HG03064 (cell line): ENCODE measurements around the gene PANX2.
"Not testable (repeated sequence)": the region's sequence is repeated elsewhere in the genome, so short reads cannot be mapped to it uniquely, and the experiment has no call there.

ENCODE experiments used
- ATAC-seq: cut with Tn5 transposase; IDR thresholded peaks from one replicate; pipeline ENCODE4 v1.9.1; 2021; ENCODE audit warnings: low read depth; ENCODE audit not compliant: unreplicated experiment

PANX2 gene

DNA sequence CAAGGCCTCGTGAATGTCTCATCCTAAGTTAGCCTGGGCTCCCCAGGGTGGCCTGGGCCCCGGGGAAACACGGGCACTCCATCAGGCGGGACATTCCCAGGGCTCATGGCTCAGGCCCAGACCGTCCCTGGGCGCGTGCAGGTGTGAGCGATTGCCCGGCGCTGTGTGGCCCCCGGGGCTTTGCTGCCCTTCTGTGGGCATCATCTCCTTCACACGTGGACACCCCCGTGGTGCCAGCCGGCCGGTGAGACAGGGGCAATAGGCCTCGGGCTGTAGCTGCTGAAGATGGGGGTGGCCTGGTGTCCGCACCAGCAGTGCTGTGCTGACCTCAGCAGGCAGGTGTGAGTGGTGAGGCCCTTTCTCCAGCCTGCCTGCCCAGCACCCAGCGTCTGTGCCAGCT lies 25.7 kb downstream of the PANX2 start:
- ATAC-seq: no peak

DNA sequence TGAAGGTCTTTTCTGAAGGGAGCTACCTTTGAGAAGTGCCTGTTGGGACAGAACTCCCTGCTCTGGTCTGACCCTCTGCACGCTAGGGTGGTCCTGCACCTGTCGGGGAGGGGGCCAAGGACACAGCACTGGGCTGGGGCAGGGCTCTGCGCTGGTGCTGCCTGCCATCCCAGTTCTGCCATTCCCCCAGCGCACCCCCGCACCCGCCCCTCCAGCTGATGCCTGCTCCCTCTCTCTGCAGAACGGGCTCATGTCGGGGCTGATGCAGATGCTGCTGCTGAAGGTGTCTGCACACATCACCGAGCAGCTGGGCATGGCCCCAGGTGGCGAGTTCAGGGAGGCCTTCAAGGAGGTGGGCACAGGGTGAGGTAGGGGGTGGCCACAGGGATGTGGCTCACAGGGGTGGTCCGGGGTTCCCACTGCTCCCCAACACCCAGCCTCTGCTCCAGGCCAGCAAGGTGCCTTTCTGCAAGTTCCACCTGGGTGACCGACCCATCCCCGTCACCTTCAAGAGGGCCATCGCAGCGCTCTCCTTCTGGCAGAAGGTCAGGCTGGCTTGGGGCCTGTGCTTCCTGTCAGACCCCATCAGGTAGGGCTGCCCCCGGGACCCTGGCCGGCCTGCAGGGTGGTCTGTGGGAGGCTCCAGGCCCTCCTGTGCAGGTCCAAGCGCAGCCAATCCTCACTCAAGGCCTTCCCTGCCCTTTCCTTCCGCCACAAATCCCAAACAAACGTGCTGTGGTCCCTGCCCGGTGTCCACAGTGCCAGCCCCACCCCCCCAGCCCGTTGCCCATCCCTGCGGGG lies 26.7 kb downstream of the PANX2 start:
- no peak for ATAC-seq

DNA sequence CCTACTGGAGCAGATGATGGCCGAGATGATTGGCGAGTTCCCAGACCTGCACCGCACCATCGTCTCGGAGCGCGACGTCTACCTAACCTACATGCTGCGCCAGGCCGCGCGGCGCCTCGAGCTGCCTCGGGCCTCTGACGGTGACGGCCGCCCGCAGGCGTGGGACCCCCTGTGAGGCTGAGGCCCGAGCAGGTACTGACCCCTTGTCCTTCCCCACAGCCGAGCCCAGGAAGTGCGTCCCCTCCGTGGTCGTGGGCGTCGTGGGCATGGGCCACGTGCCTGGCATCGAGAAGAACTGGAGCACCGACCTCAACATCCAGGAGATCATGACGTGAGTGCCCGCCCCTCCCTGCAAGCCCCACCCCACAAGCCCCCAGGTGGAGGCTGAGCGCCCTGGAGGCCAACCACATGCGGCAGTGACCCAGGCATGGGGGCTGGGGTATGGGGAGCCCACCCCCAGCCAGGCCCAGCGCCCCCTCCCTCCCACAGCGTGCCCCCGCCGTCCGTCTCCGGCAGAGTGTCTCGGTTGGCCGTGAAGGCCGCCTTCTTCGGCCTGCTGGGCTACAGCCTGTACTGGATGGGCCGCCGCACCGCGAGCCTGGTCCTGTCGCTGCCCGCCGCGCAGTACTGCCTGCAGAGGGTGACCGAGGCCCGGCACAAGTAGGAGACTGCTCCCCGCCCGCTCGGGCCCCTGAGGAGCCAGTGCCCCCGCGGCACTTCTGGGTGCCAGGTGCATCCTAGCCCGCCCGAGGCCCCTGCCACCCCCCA lies 27.5 kb downstream of the PANX2 start:
- no peak for ATAC-seq

DNA sequence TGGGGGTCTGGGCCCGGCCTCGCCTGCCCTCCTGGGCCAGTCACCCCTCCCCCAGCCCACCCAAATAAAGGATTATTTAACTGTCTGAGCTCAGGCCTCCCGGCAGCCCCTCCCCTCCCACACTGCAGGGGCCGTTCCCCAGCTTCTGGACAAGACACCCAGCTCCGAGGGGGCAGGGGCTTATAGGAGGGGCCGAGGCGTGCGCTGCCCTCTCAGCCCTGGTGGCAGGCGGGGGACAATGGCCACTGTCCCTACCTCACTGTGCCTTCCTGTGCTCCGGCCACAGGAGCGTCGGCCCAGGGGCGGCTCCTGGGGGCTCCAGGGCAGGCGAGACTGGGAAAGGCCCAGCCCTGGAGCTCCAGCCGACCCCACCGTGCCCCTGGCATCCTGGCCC lies 28.1 kb downstream of the PANX2 start:
- ATAC-seq: no peak

DNA sequence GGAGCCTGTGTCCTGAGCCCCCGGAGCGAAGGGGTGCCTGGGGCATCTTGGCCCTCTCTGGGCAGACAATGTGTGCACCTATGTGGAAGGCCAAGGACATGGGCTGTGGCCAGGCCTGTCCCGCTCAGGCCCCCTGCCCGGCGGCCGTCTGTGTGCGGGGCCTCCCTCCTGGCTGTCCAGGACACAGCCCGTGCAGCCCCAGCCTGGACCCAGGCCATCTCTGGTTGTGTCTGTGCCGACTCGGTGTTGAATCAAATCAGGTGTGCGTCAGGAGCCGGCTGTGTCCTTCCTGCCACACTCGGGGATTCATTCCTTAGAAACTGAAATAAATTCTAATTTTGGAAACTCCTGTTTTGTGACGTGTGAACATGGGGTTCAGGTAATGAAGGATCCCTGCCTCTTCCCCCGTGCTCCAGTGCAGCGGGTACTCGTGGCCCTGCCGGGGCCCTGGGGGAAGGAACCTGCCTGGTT lies 28.8 kb downstream of the PANX2 start:
- no peak for ATAC-seq

DNA sequence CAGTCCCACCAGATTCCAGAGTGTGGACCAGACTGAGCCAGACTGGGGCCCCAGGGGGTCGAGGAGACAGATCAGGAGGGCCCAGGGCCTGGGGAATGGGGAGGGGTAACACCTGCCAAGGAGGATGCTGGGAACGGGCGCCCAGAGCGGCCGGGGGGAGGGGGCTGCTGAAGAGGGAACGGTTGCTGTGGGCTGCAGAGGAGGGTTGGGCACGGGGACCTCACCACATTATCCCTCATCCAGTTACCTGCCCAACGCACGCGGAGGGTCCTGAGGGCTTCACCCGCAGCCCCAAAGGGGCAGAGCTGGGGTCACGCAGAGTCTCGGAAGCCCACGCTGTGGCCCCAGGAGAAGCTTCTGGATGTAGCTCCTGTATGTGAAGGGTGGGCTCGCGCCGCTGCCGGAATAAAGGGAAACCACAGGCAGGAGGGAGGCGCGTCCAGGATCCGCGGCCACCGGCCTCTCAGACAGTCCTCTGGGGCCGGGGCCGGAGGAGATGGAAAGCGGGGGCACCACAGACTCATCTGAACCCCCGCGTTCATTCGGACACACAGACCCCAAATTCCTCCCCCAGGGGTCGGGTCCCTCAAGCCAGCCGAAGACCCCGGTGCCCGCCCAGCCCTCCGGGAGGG lies 29.4 kb downstream of the PANX2 start:
- peak; percentile 17 for ATAC-seq

DNA sequence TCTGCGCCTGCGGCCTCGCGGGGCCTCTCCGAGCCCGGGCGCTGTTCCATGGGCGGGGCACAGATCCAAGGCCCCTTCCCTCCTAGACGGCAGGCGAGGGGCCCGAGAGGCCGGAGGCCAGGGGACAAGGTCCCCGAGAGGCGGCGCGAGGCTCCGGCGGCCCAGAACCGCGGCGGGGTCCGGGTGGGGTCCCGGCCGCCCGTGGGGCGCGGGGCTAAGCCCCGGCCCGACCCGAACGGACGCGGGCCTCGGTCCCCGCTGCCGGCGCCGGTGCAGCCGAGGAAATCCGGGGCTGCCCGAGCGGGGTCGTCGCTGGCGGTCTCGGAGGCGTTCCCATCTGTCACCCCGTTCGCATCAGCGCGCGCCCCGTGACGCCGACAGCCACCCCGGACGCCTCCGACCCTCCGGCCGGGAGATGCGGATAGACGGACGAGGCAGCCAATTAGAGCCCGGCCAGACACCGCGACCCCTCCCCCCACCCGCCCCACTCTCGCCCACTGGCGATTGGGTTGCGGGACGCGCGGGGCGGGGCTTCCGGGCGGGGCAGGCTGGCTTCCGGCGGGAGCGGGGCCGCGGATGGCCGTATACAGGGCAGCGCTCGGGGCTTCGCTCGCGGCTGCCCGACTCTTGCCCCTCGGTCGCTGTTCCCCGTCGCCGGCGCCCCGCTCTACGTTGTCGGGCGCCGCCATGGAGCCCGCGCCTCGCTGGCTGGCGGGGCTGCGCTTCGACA lies 30.1 kb downstream of the PANX2 start, which contains the start of gene SELENOO:
Gene SELENOO (plus strand): TSS at position 551 of the 730 bp plus-strand sequence. CDS start 26 bp downstream, at position 577.
- ATAC-seq: peak; percentile 58

DNA sequence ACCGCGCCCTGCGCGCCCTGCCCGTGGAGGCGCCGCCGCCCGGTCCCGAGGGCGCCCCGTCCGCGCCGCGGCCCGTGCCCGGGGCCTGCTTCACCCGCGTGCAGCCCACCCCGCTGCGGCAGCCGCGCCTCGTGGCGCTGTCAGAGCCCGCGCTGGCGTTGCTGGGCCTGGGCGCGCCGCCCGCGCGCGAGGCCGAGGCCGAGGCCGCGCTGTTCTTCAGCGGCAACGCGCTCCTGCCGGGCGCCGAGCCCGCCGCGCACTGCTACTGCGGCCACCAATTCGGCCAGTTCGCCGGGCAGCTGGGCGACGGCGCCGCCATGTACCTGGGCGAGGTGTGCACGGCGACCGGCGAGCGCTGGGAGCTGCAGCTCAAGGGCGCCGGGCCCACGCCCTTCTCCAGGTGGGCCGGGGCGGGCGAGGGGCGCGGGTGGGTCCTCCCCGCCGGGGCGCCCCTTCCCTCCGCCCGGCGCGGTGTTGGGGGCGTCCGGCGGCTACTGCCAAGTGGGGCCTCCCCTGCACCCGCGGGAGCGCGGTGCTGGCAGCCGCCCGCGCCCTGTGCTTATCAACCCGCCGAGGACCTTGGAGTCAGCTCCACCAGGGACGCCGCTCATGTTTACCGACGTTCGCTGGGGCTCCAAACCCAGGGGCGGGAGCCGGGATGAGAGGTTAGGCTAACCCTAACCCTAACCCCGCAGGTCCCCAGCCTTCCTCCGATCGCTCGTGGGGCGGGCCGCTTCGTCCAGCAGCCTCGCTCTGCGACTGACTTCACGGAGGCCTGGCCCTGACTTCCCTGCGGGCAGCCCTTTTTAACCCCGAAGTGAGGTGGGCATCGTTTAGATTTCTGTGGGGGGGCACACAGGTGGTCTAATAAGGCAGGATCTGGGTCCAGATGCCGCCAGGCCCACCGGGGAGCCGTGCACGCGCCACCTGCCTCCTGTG lies 30.9 kb downstream of the PANX2 start:
- peak; percentile 7 for ATAC-seq

DNA sequence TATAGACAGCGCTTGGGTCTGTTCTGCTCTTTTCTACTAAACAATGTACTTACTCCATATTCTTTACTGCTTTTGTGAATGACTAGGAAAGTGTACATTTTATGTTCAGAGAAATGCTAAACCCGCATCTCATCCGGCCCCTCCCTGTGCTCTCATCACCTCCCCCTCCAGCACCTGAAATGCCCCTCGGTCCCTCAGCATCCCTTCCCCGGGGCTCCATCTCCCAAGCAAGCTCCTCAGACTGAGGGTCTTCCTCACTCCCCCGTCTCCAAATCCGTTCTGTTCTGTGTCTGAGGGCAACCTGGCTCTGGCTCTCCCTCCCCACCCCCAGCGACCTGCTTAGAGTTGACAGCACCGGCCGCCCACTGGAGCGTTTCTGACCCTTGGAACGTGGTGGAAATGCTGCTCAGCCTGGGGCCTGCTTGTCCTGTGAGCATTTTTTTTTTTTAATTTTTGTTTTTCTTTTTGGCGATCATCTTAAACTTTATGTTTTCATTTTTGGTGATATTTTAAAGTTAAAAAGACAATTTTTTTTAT lies 31.7 kb downstream of the PANX2 start:
- no peak for ATAC-seq

DNA sequence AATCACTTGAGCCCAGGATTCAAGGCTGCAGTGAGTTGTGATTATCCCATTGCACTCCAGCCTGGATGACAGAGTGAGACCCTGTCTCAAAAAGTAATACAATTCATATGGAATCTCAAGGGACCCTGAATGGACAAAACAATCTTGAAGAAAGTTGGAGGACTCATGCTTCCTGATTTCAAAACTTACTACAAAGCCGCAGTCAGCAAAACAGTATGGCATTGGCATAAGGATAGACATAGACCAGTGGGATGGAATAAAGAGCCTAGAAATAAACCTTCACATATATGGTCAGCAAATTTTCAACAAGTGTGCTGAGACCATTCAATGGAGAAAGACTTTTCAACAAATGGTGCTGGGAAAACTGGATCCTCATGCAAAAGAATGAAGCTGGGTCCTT lies 32.8 kb downstream of the PANX2 start:
- no peak for ATAC-seq

DNA sequence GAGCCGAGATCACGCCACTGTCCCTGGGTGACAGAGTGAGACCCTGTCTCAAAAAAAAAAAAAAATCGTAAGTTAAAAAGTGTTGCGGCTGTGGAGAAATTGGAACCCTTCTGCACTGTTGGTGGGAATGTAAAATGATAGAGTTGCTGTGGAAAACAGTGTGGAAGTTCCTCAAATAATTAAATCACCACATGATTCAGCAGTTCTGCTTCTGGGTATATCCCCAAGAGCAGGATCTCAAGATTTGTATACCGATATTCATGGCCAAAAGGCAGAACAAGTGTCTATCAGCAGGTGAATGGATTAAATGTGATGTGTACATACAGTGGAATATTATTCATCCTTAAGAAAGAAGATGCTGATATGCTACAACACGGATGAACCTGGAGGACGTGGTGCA lies 34.0 kb downstream of the PANX2 start:
- ATAC-seq: no peak

DNA sequence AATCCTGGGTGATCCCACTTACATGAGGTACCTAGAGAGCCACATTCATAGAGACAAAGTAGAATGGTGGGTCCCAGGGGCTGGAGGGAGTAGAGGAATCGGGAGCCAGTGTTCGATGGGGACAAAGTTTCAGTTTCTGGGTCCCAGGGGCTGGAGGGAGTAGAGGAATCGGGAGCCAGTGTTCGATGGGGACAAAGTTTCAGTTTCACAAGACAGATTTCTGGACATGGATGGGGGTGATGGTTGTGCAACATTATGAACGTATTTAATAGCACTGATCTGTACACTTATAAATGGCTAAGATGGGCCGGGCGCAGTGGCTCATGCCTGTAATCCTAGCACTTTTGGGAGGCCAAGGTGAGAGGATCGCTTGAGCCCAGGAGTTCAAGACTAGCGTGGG lies 34.5 kb downstream of the PANX2 start:
- ATAC-seq: not testable (repeated sequence)

DNA sequence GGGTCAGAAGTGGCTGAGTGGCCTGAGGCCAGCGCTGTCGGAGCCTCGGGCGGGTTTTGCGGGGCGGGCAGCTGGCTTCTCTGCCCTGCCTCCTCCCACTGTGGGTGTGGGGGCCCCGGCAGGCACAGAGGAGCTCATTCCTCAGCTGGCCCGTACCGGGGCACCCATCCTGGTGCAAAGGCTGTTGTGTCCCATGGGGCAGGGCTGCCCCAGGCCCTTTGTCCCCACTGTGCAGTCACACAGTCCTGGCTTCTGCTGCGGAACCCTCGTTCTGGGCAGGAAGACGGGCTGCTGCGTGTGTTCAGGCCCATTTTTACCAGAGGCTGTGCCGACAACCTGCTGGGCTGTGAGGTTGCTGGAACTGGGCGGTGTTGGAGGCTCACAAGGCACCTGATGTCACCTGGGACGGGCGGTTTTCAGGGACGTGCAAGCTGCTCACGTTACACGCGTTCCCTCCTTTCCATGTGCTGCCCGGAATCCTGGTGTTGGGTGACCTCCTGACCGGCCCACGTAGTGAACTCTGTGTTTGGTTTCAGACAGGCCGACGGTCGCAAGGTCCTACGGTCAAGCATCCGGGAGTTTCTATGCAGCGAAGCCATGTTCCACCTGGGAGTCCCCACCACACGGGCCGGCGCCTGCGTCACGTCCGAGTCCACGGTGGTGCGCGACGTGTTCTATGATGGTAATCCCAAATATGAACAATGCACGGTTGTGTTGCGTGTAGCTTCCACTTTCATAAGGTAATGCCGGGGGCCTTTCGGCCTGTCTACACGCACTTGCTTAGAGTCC lies 35.4 kb downstream of the PANX2 start:
- ATAC-seq: no peak

DNA sequence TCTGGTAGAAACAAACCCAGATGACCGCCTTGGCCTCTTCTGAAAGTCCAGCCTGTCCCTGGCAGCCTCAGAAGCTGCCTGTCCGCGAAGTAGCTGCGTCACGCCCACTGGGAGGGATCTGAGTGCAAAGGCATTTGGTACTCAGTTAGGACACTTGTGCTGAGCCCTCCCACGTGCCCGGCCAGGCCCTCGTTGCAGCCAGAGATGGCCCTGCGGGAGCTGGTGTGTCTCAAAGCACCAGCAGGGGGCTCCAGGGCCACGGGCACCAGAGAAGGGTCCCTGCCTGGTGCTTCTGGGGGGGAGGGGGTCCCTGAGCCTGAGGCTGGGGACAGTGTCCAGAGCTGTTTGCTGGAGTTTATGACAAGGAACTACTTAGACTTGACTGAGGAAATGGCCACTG lies 36.1 kb downstream of the PANX2 start:
- ATAC-seq: no peak

DNA sequence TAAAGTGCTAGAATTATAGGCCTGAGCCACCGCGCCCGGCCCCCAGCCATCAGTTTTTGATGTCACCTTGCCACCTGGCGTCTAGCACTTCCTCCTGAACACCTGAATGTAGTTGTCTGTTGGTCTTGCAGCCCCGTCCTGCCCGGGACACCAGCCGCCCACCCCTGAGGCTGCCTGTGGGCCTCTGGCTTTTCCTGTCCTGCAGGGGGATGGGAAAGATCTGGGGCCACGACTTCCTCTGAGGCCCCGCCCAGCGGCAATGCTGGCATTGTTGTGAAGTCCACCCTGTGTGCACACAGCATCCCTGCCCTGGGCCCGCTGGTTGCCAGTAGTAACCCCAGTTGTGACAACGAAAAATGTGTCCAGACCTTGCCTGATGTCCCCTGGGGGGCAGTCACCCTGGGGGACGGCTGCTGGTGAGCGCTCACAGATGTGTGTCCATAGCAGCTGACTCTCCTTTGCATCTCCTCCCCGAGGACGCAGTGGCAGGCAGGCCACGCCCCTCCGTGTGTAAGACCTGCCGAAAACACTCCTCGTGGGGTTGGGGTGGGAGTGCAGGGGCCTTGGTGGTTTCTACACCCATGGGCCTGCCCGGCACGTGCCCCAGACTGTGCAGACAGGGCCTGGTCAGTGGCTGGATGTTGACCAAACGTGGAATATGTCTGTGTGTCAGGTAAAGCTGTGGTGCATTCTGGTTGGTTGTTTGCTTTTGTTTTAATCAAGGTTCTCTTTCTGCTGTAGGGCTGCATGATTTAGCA lies 37.0 kb downstream of the PANX2 start:
- ATAC-seq: no peak

DNA sequence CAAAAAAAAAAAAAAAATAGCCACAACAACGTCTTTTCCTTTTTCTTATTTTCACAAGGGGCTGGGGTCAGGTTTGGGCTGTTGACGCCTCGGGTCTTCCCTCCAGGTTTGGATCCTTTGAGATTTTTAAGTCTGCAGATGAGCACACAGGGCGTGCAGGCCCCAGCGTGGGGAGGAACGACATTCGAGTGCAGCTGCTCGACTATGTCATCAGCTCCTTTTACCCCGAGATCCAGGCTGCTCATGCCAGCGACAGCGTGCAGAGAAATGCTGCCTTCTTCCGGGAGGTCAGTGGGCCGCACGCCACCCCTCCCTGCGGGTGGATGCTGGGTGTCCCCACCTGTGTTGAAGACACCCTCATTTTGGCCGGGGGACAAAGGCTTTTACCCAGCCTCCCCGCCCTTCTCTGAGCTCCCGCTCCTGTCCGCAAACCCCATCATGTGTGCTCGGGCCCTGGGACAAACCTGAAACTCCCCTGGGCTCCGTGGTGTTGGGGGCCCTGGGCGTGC lies 38.0 kb downstream of the PANX2 start:
- ATAC-seq: no peak
